Ramos (cell line): Measurements from ENCODE around the gene SRSF2.

Experiments used
- in situ Hi-C: fragments of 300-500 bp; cut with MboI; formaldehyde crosslinking; loops from one replicate; pipeline ENCODE4 v1.14.3; 2022; ENCODE audit warnings: low sequenced_read_pairs; ENCODE audit not compliant: unreplicated experiment

SRSF2 gene

GRCh38 chr17:76686538-76687297 is 50.4 kb downstream of the SRSF2 start:
- in situ Hi-C loops = loop anchor here (10.0 kb wide), 1 partner anchor 162 kb away; no protein-coding TSS in a partner anchor

- in situ Hi-C loops = loop anchor here (10.0 kb wide), 1 partner anchor 161 kb away; no protein-coding TSS in a partner anchor
Observed at GRCh38 chr17:76685846-76686245, 51.3 kb downstream of the SRSF2 start.

DNA sequence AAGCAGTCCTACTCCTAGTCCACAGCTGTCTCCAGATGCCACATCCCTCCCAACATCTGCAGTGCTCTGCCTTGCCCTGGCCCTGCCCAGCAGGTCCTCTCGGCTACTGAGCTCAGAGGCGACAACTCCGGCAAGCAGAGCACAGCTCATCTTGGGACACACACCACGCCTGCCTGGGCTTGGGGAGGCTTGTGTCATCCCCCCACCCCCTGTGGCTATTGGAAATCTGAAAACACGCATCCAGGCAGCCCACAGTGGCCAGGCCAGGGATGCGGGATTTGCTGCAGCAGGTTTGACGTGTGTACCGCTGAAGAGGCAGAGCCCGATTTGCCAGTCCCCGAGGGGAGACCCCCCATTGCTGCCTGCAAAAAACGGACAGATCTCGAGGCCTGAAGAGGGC is 51.8 kb downstream of the SRSF2 start:
- in situ Hi-C loops = loop anchor here (10.0 kb wide), 1 partner anchor 161 kb away; no protein-coding TSS in a partner anchor

- in situ Hi-C loops = loop anchor here (10.0 kb wide), 1 partner anchor 160 kb away; no protein-coding TSS in a partner anchor
Observed at GRCh38 chr17:76684756-76685155, 52.4 kb downstream of the SRSF2 start.
